WTC11 (cell line): ENCODE measurements around the gene GMPR.

ENCODE experiments used
- ETV6 ChIP-seq: sonication (generic); formaldehyde crosslinking; IDR thresholded peaks from 2 replicates; pipeline ENCODE4 v1.8.1; 2022; ENCODE audit warnings: mild to moderate bottlenecking, missing genetic modification reagents
- RELA ChIP-seq: sonication (generic); formaldehyde crosslinking; IDR thresholded peaks from 2 replicates; pipeline ENCODE4 v1.8.1; 2022; ENCODE audit warnings: missing genetic modification reagents, mild to moderate bottlenecking, borderline replicate concordance
- SP1 ChIP-seq: sonication (generic); formaldehyde crosslinking; conservative IDR thresholded peaks from 2 replicates; pipeline ENCODE4 v1.8.1; 2022; ENCODE audit warnings: missing genetic modification reagents
- TCF7 ChIP-seq: sonication (generic); formaldehyde crosslinking; IDR thresholded peaks from 2 replicates; pipeline ENCODE4 v1.8.0; 2022; ENCODE audit warnings: mild to moderate bottlenecking, low read depth, missing genetic modification reagents, moderate library complexity
- ZNF317 ChIP-seq: sonication (generic); formaldehyde crosslinking; IDR thresholded peaks from 2 replicates; pipeline ENCODE4 v1.8.1; 2023; ENCODE audit warnings: low read depth, mild to moderate bottlenecking, moderate library complexity, missing genetic modification reagents, borderline replicate concordance
- TF ChIP-seq, protein P1 (sequence below): fragments of 200-600 bp; IDR thresholded peaks from 2 replicates; pipeline ENCODE4 v1.8.0; 2022; ENCODE audit warnings: antibody characterized with exemption
- TF ChIP-seq, protein P2 (sequence below): sonication (generic); formaldehyde crosslinking; IDR thresholded peaks from 2 replicates; pipeline ENCODE4 v1.8.0; 2023; ENCODE audit warnings: missing genetic modification reagents, mild to moderate bottlenecking, borderline replicate concordance
- TF ChIP-seq, protein P3 (sequence below): sonication (generic); formaldehyde crosslinking; IDR thresholded peaks from 2 replicates; pipeline ENCODE4 v1.8.1; 2022; ENCODE audit warnings: mild to moderate bottlenecking, moderate library complexity, missing genetic modification reagents

DNA sequence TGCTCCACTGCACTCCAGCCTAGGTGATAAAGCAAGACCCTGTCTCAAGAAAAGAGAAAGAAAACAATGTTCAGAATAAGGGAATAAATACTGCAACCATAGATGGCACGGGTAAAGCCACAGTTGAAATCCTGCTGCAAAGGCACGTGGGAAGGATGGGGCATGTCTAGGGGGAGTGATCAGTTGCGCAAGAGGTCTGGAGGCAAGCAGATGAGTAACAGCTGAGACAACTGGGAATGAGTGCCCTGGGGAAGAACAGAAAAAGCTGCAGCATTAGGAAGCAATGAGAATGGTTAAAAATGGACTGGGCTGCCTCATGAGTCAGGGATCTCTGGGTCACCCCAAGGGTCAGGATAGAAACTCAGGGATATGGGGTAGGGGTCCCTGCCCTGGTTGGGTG, 96.3 kb downstream of the GMPR start:
- TF ChIP-seq, protein P1, sequence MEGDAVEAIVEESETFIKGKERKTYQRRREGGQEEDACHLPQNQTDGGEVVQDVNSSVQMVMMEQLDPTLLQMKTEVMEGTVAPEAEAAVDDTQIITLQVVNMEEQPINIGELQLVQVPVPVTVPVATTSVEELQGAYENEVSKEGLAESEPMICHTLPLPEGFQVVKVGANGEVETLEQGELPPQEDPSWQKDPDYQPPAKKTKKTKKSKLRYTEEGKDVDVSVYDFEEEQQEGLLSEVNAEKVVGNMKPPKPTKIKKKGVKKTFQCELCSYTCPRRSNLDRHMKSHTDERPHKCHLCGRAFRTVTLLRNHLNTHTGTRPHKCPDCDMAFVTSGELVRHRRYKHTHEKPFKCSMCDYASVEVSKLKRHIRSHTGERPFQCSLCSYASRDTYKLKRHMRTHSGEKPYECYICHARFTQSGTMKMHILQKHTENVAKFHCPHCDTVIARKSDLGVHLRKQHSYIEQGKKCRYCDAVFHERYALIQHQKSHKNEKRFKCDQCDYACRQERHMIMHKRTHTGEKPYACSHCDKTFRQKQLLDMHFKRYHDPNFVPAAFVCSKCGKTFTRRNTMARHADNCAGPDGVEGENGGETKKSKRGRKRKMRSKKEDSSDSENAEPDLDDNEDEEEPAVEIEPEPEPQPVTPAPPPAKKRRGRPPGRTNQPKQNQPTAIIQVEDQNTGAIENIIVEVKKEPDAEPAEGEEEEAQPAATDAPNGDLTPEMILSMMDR = no peak
- TF ChIP-seq SP1 (CRISPR knock-in tag) (no peak), ZNF317 (CRISPR knock-in tag) (no peak), ETV6 (CRISPR knock-in tag) (no peak), TCF7 (no peak), RELA (no peak)
- TF ChIP-seq, protein P2, sequence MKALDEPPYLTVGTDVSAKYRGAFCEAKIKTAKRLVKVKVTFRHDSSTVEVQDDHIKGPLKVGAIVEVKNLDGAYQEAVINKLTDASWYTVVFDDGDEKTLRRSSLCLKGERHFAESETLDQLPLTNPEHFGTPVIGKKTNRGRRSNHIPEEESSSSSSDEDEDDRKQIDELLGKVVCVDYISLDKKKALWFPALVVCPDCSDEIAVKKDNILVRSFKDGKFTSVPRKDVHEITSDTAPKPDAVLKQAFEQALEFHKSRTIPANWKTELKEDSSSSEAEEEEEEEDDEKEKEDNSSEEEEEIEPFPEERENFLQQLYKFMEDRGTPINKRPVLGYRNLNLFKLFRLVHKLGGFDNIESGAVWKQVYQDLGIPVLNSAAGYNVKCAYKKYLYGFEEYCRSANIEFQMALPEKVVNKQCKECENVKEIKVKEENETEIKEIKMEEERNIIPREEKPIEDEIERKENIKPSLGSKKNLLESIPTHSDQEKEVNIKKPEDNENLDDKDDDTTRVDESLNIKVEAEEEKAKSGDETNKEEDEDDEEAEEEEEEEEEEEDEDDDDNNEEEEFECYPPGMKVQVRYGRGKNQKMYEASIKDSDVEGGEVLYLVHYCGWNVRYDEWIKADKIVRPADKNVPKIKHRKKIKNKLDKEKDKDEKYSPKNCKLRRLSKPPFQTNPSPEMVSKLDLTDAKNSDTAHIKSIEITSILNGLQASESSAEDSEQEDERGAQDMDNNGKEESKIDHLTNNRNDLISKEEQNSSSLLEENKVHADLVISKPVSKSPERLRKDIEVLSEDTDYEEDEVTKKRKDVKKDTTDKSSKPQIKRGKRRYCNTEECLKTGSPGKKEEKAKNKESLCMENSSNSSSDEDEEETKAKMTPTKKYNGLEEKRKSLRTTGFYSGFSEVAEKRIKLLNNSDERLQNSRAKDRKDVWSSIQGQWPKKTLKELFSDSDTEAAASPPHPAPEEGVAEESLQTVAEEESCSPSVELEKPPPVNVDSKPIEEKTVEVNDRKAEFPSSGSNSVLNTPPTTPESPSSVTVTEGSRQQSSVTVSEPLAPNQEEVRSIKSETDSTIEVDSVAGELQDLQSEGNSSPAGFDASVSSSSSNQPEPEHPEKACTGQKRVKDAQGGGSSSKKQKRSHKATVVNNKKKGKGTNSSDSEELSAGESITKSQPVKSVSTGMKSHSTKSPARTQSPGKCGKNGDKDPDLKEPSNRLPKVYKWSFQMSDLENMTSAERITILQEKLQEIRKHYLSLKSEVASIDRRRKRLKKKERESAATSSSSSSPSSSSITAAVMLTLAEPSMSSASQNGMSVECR (CRISPR knock-in tag) = no peak
- TF ChIP-seq, protein P3, sequence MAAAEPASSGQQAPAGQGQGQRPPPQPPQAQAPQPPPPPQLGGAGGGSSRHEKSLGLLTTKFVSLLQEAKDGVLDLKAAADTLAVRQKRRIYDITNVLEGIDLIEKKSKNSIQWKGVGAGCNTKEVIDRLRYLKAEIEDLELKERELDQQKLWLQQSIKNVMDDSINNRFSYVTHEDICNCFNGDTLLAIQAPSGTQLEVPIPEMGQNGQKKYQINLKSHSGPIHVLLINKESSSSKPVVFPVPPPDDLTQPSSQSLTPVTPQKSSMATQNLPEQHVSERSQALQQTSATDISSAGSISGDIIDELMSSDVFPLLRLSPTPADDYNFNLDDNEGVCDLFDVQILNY (CRISPR knock-in tag) = no peak
